ENCODE data around the gene NPLOC4. TPM values are rescaled to one million over a fixed set of nuclear protein-coding genes. Genes with fewer than 3 reads are reported as not detected.
A peak's percentile ranks its signal among the peaks of the same experiment; 100 is the strongest.

NPLOC4 gene
- total and polyA plus RNA-seq, 2 of the 13 experiments (the other 11 are each of a cell fraction or from before 2014, with no cell fraction given): 57.0 to 97.0 TPM

GRCh38 chr17:81583589-81584342 is 53.1 kb downstream of the NPLOC4 start (continued):
- TF ChIP-seq NFIC (IDR thresholded peaks at IDR 0.05; ENCODE audit: low read length): no peak; the same call in 1 of the 2 replicates
- TF ChIP-seq CBX2 (IDR thresholded peaks at IDR 0.05; ENCODE audit: low read depth, low read length): no peak
- no peak for TF ChIP-seq CBX2 (CRISPR knock-in tag; IDR thresholded peaks at IDR 0.05; ENCODE audit: low read depth)
- TF ChIP-seq BCLAF1 (IDR thresholded peaks at IDR 0.05): no peak
- no peak for TF ChIP-seq PBX2 (CRISPR knock-in tag; IDR thresholded peaks at IDR 0.05)
- TF ChIP-seq KMT2B (CRISPR knock-in tag; IDR thresholded peaks at IDR 0.05): no peak
- TF ChIP-seq EP300 (IDR thresholded peaks at IDR 0.05; ENCODE audit: low read depth in 2 of 2, low read length in 2 of 2): peak in 1 of 2 experiments; percentile 49; a peak in 2 of 4 replicates
- no peak for TF ChIP-seq EP300 (CRISPR knock-in tag; IDR thresholded peaks at IDR 0.05; ENCODE audit: borderline replicate concordance)
- TF ChIP-seq CCAR2 (optimal IDR thresholded peaks at IDR 0.05; ENCODE audit: low read depth, low read length): no peak
- TF ChIP-seq ARID2 (CRISPR knock-in tag; IDR thresholded peaks at IDR 0.05; ENCODE audit: borderline replicate concordance): no peak
- TF ChIP-seq ARID5B (CRISPR knock-in tag; IDR thresholded peaks at IDR 0.05): peak; percentile 73
- TF ChIP-seq SPEN (CRISPR knock-in tag; IDR thresholded peaks at IDR 0.05; ENCODE audit: low read depth): no peak
- no peak for TF ChIP-seq RORA (CRISPR knock-in tag; IDR thresholded peaks at IDR 0.05)
- TF ChIP-seq HDAC2 (CRISPR knock-in tag; IDR thresholded peaks at IDR 0.05): no peak
- no peak for TF ChIP-seq ZC3H4 (CRISPR knock-in tag; IDR thresholded peaks at IDR 0.05; ENCODE audit: borderline replicate concordance)
- TF ChIP-seq PHF21A (CRISPR knock-in tag; IDR thresholded peaks at IDR 0.05): 0 out of 2 replicates have a peak, but pooled peaks have one; percentile 24
- peak; percentile 68; the same call in 1 of the 2 replicates for TF ChIP-seq ZGPAT (CRISPR knock-in tag; IDR thresholded peaks at IDR 0.05)
- TF ChIP-seq ZBTB43 (CRISPR knock-in tag; conservative IDR thresholded peaks at IDR 0.05): no peak

Data from HepG2 (cell line).